OCI-LY7 (cell line): ENCODE data around the gene GLCE. TPM values are rescaled to one million over a fixed set of nuclear protein-coding genes. Genes with fewer than 3 reads are reported as not detected.

Experiments
- BruUV-seq: library from RNA; stranded (reverse); fragments of 400-500 nt; replicated peaks from 2 replicates; lab custom pipeline; 2021; lab: Mats Ljungman, UMichigan
- CTCF ChIA-PET: fragments of 300-600 bp; sonication (Branson Sonifier 250); formaldehyde crosslinking; loops from one replicate; lab custom pipeline; 2022; ENCODE audit warnings: antibody characterized with exemption; ENCODE audit not compliant: unreplicated experiment; lab: Charles Lee
- POLR2A ChIA-PET: fragments of 300-600 bp; sonication (Branson Sonifier 250); formaldehyde crosslinking; loops from one replicate; lab custom pipeline; 2022; ENCODE audit warnings: antibody characterized with exemption; lab: Charles Lee
- DNase-seq: peaks from one replicate; pipeline ENCODE4 v3.0.0-alpha.2; 2015; ENCODE audit warnings: low spot score
- H2AFZ ChIP-seq: fragments of 200-600 bp; sonication (generic), shearing (Covaris generic); 2 replicates; pipeline ENCODE4 v1.6.1; 2014; ENCODE audit warnings: mild to moderate bottlenecking, antibody characterized with exemption, low read length, moderate library complexity
- H3K27ac ChIP-seq: fragments of 200-600 bp; sonication (generic); 2 replicates; pipeline ENCODE4 v1.5.1; 2014; ENCODE audit warnings: mixed run types, low read depth, mild to moderate bottlenecking, moderate library complexity, low read length, inconsistent platforms; ENCODE audit not compliant: poor library complexity, severe bottlenecking
- H3K36me3 ChIP-seq: fragments of 200-600 bp; sonication (generic); 2 replicates; pipeline ENCODE4 v1.6.1; 2014; ENCODE audit warnings: mild to moderate bottlenecking, antibody characterized with exemption, low read length, moderate library complexity, mixed read lengths; ENCODE audit not compliant: insufficient read depth
- H3K4me1 ChIP-seq: fragments of 200-600 bp; sonication (generic); 2 replicates; pipeline ENCODE4 v1.5.1; 2014; ENCODE audit warnings: mild to moderate bottlenecking, low read length; ENCODE audit not compliant: insufficient read depth, poor library complexity, severe bottlenecking
- H3K4me2 ChIP-seq: fragments of 200-600 bp; sonication (generic); 2 replicates; pipeline ENCODE4 v1.6.1; 2014; ENCODE audit warnings: mild to moderate bottlenecking, low read length
- H3K4me3 ChIP-seq: fragments of 200-600 bp; sonication (generic); 2 replicates; pipeline ENCODE4 v1.5.1; 2014; ENCODE audit warnings: mild to moderate bottlenecking, low read depth, low read length; ENCODE audit not compliant: poor library complexity, severe bottlenecking
- H3K79me2 ChIP-seq: fragments of 200-600 bp; sonication (generic); 2 replicates; pipeline ENCODE4 v1.6.1; 2016; ENCODE audit warnings: low read depth, mild to moderate bottlenecking, low read length, moderate library complexity, mixed read lengths; ENCODE audit not compliant: insufficient read depth
- H3K9me2 ChIP-seq: fragments of 200-600 bp; sonication (generic); 2 replicates; pipeline ENCODE4 v1.6.1; 2016; ENCODE audit warnings: mild to moderate bottlenecking, low read length, mixed read lengths; ENCODE audit not compliant: insufficient read depth
- H3K9me3 ChIP-seq: fragments of 200-600 bp; sonication (generic); 2 replicates; pipeline ENCODE4 v1.6.1; 2014; ENCODE audit warnings: mild to moderate bottlenecking, mixed run types, low read length, mixed read lengths
- H4K20me1 ChIP-seq: fragments of 200-600 bp; sonication (generic); 2 replicates; pipeline ENCODE4 v1.6.1; 2014; ENCODE audit warnings: mild to moderate bottlenecking, antibody characterized with exemption, low read length, moderate library complexity, mixed read lengths; ENCODE audit not compliant: insufficient read depth
- EZH2phosphoT487 ChIP-seq: fragments of 200-600 bp; sonication (generic); IDR thresholded peaks from 2 replicates; pipeline ENCODE4 v1.6.1; 2018; ENCODE audit warnings: low read depth, borderline replicate concordance, mild to moderate bottlenecking, mixed run types, antibody characterized with exemption, low read length, moderate library complexity, mixed read lengths
- intact Hi-C: fragments of 100-400 bp; cut with micrococcal nuclease; formaldehyde crosslinking; loops from one replicate; pipeline ENCODE4 v1.10.0; 2022; ENCODE audit not compliant: unreplicated experiment
- total RNA-seq, 2 experiments: library from RNA; depleted of rRNA in 1 of 2; stranded (reverse); fragments of >200 nt in 1 of 2; shearing (Covaris generic) in 1 of 2; gene quantifications; 2 replicates each; pipeline ENCODE4 v1.2.3, GENCODE V29; 2014 to 2022
- TF ChIP-seq, protein P1 (sequence below): fragments of 200-600 bp; sonication (generic); conservative IDR thresholded peaks from 2 replicates; pipeline ENCODE4 v1.5.1; 2014; ENCODE audit warnings: mild to moderate bottlenecking, antibody characterized with exemption, low read length, moderate library complexity, mixed read lengths

The GLCE gene
- total RNA-seq, 2 experiments from 2014 or later: 7.0 to 7.1 TPM

DNA sequence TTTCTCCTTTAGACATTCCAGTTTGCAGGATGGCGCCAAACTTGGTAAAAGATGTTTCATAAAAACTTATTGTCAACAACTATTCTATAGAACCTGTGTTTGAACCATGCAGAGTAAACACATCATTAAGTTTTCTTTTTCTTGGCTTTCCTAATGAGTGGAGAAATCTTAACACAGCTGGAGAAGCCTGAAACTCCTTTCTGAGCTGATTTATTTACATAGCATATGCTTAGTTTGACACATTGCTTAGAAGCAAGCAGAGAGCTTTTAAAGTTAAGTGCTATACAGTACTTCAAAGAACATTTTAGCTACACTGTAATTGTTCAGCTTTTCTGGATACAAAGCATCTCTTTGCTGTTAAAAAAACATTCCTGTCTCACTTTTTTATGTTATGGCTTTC is 77.3 kb downstream of the GLCE start:
- no peak for DNase-seq
- no peaks in the 10 kb centered on the region for H3K79me2 ChIP-seq
- H3K9me2 ChIP-seq: no peaks in the 10 kb centered on the region
- ChIA-PET CTCF (no interaction called here), POLR2A (interaction anchor here (1.3 kb wide), 1 partner anchor 10 kb away, joined by 4 read pairs; no protein-coding TSS in a partner anchor)
- no peaks in the 10 kb centered on the region for H4K20me1 ChIP-seq
- no peak overlapping the region for H3K4me3 ChIP-seq
- 0 out of 2 replicates have a peak, but pooled peaks cover 4% of the 10 kb centered on the region for H3K9me3 ChIP-seq
- H3K4me1 ChIP-seq: no peaks in the 10 kb centered on the region
- H3K36me3 ChIP-seq: no peaks in the 10 kb centered on the region
- no TSS peak for BruUV-seq
- H2AFZ ChIP-seq: no peak overlapping the region
- TF ChIP-seq EZH2phosphoT487: no peak
- TF ChIP-seq, protein P1, sequence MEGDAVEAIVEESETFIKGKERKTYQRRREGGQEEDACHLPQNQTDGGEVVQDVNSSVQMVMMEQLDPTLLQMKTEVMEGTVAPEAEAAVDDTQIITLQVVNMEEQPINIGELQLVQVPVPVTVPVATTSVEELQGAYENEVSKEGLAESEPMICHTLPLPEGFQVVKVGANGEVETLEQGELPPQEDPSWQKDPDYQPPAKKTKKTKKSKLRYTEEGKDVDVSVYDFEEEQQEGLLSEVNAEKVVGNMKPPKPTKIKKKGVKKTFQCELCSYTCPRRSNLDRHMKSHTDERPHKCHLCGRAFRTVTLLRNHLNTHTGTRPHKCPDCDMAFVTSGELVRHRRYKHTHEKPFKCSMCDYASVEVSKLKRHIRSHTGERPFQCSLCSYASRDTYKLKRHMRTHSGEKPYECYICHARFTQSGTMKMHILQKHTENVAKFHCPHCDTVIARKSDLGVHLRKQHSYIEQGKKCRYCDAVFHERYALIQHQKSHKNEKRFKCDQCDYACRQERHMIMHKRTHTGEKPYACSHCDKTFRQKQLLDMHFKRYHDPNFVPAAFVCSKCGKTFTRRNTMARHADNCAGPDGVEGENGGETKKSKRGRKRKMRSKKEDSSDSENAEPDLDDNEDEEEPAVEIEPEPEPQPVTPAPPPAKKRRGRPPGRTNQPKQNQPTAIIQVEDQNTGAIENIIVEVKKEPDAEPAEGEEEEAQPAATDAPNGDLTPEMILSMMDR: no peak
- intact Hi-C loops: no loop called here
- no peak overlapping the region for H3K4me2 ChIP-seq
- no peak overlapping the region for H3K27ac ChIP-seq

DNA sequence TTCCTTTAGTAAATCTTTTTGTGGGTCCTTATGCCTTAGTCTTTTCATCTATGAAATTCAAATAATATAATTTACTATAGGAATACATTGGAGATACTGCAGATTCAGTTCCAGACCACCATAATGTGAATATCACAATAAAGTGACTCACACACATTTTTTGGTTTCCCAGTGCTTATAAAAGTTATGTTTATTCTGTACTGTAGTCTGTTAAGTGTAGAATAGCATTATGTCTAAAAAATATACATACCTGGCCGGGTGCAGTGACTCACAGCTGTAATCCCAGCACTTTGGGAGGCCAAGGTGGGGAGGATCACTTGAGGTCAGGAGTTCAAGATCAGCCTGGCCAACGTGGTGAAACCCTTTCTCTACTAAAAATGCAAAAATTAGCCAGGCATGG is 84.4 kb downstream of the GLCE start:
- Histone ChIP-seq H3K4me2 (no peak overlapping the region), H2AFZ (no peak overlapping the region), H3K27ac (no peak overlapping the region), H3K9me3 (no peaks in the 10 kb centered on the region), H3K4me1 (no peaks in the 10 kb centered on the region), H3K79me2 (no peaks in the 10 kb centered on the region), H3K4me3 (no peak overlapping the region), H3K36me3 (no peaks in the 10 kb centered on the region), H3K9me2 (no peaks in the 10 kb centered on the region), H4K20me1 (no peaks in the 10 kb centered on the region)
- ChIA-PET POLR2A (interaction anchor here (0.7 to 1.0 kb wide), 2 partner anchors 19 to 55 kb away, joined by 3 read pairs; no protein-coding TSS in a partner anchor), CTCF (no interaction called here)
- no TSS peak for BruUV-seq
- intact Hi-C loops: no loop called here
- no peak for DNase-seq
- TF ChIP-seq EZH2phosphoT487: no peak
- TF ChIP-seq, protein P1: no peak

DNA sequence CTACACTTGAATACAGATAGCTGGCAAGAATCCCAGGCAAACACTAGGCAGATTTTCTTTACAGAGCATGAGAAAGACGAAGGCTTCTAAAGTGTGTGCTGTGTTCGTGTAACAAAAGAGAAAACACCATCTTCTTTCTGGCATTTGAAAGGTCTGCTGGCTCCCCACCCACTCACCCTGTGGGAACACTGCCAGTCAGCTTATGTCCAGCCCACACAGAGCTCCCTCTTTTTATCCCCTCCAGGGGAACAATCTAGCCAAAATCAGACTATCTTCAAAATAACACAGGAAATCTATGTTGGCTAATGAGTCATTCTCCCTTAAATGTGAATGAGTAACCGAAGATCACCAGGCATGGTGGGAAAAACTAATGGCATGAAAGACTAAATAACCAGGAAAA is 92.7 kb downstream of the GLCE start:
- ChIA-PET POLR2A (no interaction called here), CTCF (no interaction called here)
- no peaks in the 10 kb centered on the region for H3K4me1 ChIP-seq
- no peak overlapping the region for H3K4me2 ChIP-seq
- intact Hi-C loops: no loop called here
- no peaks in the 10 kb centered on the region for H3K9me2 ChIP-seq
- no peak overlapping the region for H2AFZ ChIP-seq
- no peaks in the 10 kb centered on the region for H3K36me3 ChIP-seq
- H4K20me1 ChIP-seq: no peaks in the 10 kb centered on the region; the same call in 1 of the 2 replicates
- BruUV-seq: no TSS peak
- no peak for DNase-seq
- TF ChIP-seq, protein P1: no peak
- no peak for TF ChIP-seq EZH2phosphoT487
- no peak overlapping the region for H3K4me3 ChIP-seq
- H3K27ac ChIP-seq: no peak overlapping the region
- H3K9me3 ChIP-seq: no peaks in the 10 kb centered on the region
- H3K79me2 ChIP-seq: no peaks in the 10 kb centered on the region
